ENCODE measurements around the gene BPIFB1.

DNA sequence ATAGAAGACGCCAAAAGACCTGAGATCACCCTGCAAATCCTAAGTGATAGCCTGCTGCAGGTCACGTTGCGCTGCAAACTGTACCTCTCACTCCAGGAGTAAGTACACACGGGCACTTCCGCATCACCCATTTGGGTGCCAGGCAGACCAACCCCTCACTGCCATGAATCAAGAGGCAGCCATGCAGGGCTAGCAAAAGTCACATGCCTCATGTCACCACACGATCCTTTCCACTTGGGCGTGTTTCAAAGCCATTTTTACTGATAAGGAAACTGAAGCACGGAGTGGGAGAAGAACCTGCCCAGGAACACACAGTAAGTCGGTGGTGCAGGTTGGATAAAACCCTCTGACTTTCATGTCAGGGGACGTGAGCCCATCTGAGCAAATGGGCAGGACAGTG lies 37.0 kb downstream of the BPIFB1 start:
- TF ChIP-seq, protein P1, sequence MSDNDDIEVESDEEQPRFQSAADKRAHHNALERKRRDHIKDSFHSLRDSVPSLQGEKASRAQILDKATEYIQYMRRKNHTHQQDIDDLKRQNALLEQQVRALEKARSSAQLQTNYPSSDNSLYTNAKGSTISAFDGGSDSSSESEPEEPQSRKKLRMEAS (IDR thresholded peaks at IDR 0.05; ENCODE audit: insufficient read depth, insufficient read length): no peak
- TF ChIP-seq, protein P2, sequence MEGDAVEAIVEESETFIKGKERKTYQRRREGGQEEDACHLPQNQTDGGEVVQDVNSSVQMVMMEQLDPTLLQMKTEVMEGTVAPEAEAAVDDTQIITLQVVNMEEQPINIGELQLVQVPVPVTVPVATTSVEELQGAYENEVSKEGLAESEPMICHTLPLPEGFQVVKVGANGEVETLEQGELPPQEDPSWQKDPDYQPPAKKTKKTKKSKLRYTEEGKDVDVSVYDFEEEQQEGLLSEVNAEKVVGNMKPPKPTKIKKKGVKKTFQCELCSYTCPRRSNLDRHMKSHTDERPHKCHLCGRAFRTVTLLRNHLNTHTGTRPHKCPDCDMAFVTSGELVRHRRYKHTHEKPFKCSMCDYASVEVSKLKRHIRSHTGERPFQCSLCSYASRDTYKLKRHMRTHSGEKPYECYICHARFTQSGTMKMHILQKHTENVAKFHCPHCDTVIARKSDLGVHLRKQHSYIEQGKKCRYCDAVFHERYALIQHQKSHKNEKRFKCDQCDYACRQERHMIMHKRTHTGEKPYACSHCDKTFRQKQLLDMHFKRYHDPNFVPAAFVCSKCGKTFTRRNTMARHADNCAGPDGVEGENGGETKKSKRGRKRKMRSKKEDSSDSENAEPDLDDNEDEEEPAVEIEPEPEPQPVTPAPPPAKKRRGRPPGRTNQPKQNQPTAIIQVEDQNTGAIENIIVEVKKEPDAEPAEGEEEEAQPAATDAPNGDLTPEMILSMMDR (IDR thresholded peaks at IDR 0.05; ENCODE audit: extremely low read depth in 1 of 2, insufficient read depth in 1 of 2, low read depth in 1 of 2, low read length in 2 of 2): no peak
- TF ChIP-seq POLR2A (IDR thresholded peaks at IDR 0.05; ENCODE audit: low read depth, low read length): no peak
